Sigmoid colon (tissue), 4 donors: ENCODE measurements around the gene PRMT1.

Experiments
- CTCF ChIP-seq, 4 experiments: fragments of 450-650 bp in 3 of 4; fragments of 200-600 bp in 1 of 4; IDR thresholded peaks; one replicate each; pipeline ENCODE4 v1.5.1; 2016 to 2019; ENCODE audit warnings: antibody characterized with exemption in 4 of 4, mild to moderate bottlenecking in 3 of 4, moderate library complexity in 2 of 4
- EP300 ChIP-seq, 4 donors: sonication (generic); formaldehyde crosslinking; IDR thresholded peaks; one replicate each; pipeline ENCODE4 v1.6.1; 2017; ENCODE audit warnings: antibody characterized with exemption in 4 of 4
- POLR2A ChIP-seq, 2 donors: fragments of 450-650 bp; IDR thresholded peaks; one replicate each; pipeline ENCODE4 v1.6.1; 2016; ENCODE audit warnings: antibody characterized with exemption in 2 of 2, mild to moderate bottlenecking in 2 of 2, moderate library complexity in 2 of 2
- POLR2AphosphoS5 ChIP-seq, 4 donors: sonication (generic); formaldehyde crosslinking; IDR thresholded peaks; one replicate each; pipeline ENCODE4 v1.6.1; 2017; ENCODE audit warnings: antibody characterized with exemption in 4 of 4

GRCh38 chr19:49718511-49718910 is 41.4 kb downstream of the PRMT1 start:
- no peak for TF ChIP-seq CTCF (IDR thresholded peaks at IDR 0.05)
- no peak for TF ChIP-seq POLR2A (IDR thresholded peaks at IDR 0.05)
- no peak for TF ChIP-seq POLR2AphosphoS5 (IDR thresholded peaks at IDR 0.05)
- TF ChIP-seq EP300 (IDR thresholded peaks at IDR 0.05), result no peak
